ENCODE measurements around the gene KCNJ6. TPM values are rescaled to one million over a fixed set of nuclear protein-coding genes. Genes with fewer than 3 reads are reported as not detected.

The KCNJ6 gene
- total RNA-seq, 2 experiments from 2014 or later = not detected

- no peak for TF ChIP-seq EZH2phosphoT487 (IDR thresholded peaks at IDR 0.05; ENCODE audit: borderline replicate concordance, low read depth, low read length)
- no peak for TF ChIP-seq CTCF (conservative IDR thresholded peaks at IDR 0.05; ENCODE audit: low read length)
- no peaks in the 10 kb centered on the region for H3K79me2 ChIP-seq (ENCODE audit: insufficient read depth, low read depth, low read length)
- intact Hi-C loops (cut with micrococcal nuclease; ENCODE audit: unreplicated experiment) = no loop called here
- no peaks in the 10 kb centered on the region for H3K36me3 ChIP-seq (ENCODE audit: insufficient read depth, low read length)
- CTCF ChIA-PET (ENCODE audit: unreplicated experiment) = no interaction called here
- POLR2A ChIA-PET = no interaction called here
- no peak overlapping the region for H2AFZ ChIP-seq (ENCODE audit: low read length)
- no peak overlapping the region for H3K4me2 ChIP-seq (ENCODE audit: low read length)
- DNase-seq (ENCODE audit: low spot score) = no peak
- BruUV-seq (replicated peaks) = no TSS peak
- H4K20me1 ChIP-seq (ENCODE audit: insufficient read depth, low read length) = no peaks in the 10 kb centered on the region
- no peak overlapping the region for H3K27ac ChIP-seq (ENCODE audit: low read depth, low read length, poor library complexity, severe bottlenecking)
- H3K4me1 ChIP-seq (ENCODE audit: insufficient read depth, low read length, poor library complexity, severe bottlenecking) = no peaks in the 10 kb centered on the region
- no peaks in the 10 kb centered on the region for H3K9me3 ChIP-seq (ENCODE audit: low read length)
- no peak overlapping the region for H3K4me3 ChIP-seq (ENCODE audit: low read depth, low read length, poor library complexity, severe bottlenecking)
- no peaks in the 10 kb centered on the region for H3K9me2 ChIP-seq (ENCODE audit: insufficient read depth, low read length)
Measured at GRCh38 chr21:37615962-37616361, 300.3 kb downstream of the KCNJ6 start.

GRCh38 chr21:37614351-37614875, 301.8 kb downstream of the KCNJ6 start:
- no peak overlapping the region for H3K4me3 ChIP-seq (ENCODE audit: low read depth, low read length, poor library complexity, severe bottlenecking)
- BruUV-seq (replicated peaks) = no TSS peak
- no peaks in the 10 kb centered on the region for H3K36me3 ChIP-seq (ENCODE audit: insufficient read depth, low read length)
- no peaks in the 10 kb centered on the region for H3K4me1 ChIP-seq (ENCODE audit: insufficient read depth, low read length, poor library complexity, severe bottlenecking)
- no peak overlapping the region for H3K27ac ChIP-seq (ENCODE audit: low read depth, low read length, poor library complexity, severe bottlenecking)
- no peak overlapping the region for H2AFZ ChIP-seq (ENCODE audit: low read length)
- POLR2A ChIA-PET = no interaction called here
- no peaks in the 10 kb centered on the region for H3K79me2 ChIP-seq (ENCODE audit: insufficient read depth, low read depth, low read length)
- H4K20me1 ChIP-seq (ENCODE audit: insufficient read depth, low read length) = no peaks in the 10 kb centered on the region
- TF ChIP-seq EZH2phosphoT487 (IDR thresholded peaks at IDR 0.05; ENCODE audit: borderline replicate concordance, low read depth, low read length) (no peak), CTCF (conservative IDR thresholded peaks at IDR 0.05; ENCODE audit: low read length) (no peak)
- CTCF ChIA-PET (ENCODE audit: unreplicated experiment) = no interaction called here
- no peak for DNase-seq (ENCODE audit: low spot score)
- no peak overlapping the region for H3K4me2 ChIP-seq (ENCODE audit: low read length)
- intact Hi-C loops (cut with micrococcal nuclease; ENCODE audit: unreplicated experiment) = no loop called here
- no peaks in the 10 kb centered on the region for H3K9me2 ChIP-seq (ENCODE audit: insufficient read depth, low read length)
- H3K9me3 ChIP-seq (ENCODE audit: low read length) = no peaks in the 10 kb centered on the region

GRCh38 chr21:37607081-37607480, 309.2 kb downstream of the KCNJ6 start:
- no TSS peak for BruUV-seq (replicated peaks)
- intact Hi-C loops (cut with micrococcal nuclease; ENCODE audit: unreplicated experiment) = no loop called here
- Histone ChIP-seq H3K27ac (ENCODE audit: low read depth, low read length, poor library complexity, severe bottlenecking) (no peak overlapping the region), H3K4me2 (ENCODE audit: low read length) (no peak overlapping the region), H3K4me3 (ENCODE audit: low read depth, low read length, poor library complexity, severe bottlenecking) (no peak overlapping the region), H3K9me2 (ENCODE audit: insufficient read depth, low read length) (no peaks in the 10 kb centered on the region), H3K79me2 (ENCODE audit: insufficient read depth, low read depth, low read length) (no peaks in the 10 kb centered on the region), H3K36me3 (ENCODE audit: insufficient read depth, low read length) (no peaks in the 10 kb centered on the region), H3K4me1 (ENCODE audit: insufficient read depth, low read length, poor library complexity, severe bottlenecking) (no peaks in the 10 kb centered on the region), H2AFZ (ENCODE audit: low read length) (no peak overlapping the region), H3K9me3 (ENCODE audit: low read length) (no peaks in the 10 kb centered on the region), H4K20me1 (ENCODE audit: insufficient read depth, low read length) (no peaks in the 10 kb centered on the region)
- no peak for TF ChIP-seq EZH2phosphoT487 (IDR thresholded peaks at IDR 0.05; ENCODE audit: borderline replicate concordance, low read depth, low read length)
- no peak for TF ChIP-seq CTCF (conservative IDR thresholded peaks at IDR 0.05; ENCODE audit: low read length)
- CTCF ChIA-PET (ENCODE audit: unreplicated experiment) = no interaction called here
- POLR2A ChIA-PET = no interaction called here
- no peak for DNase-seq (ENCODE audit: low spot score)
